Right atrium auricular region (tissue), 2 donors: ENCODE measurements around the gene PTPRK. TPM values are rescaled to one million over a fixed set of nuclear protein-coding genes. Genes with fewer than 3 reads are reported as not detected.
"Not testable (repeated sequence)": the region's sequence is repeated elsewhere in the genome, so short reads cannot be mapped to it uniquely, and the experiment has no call there.

Source experiments
- DNase-seq: peaks from one replicate; pipeline ENCODE4 v3.0.0-alpha.2; 2019; ENCODE audit warnings: low spot score
- H3K27ac ChIP-seq, 2 donors: fragments of 200-600 bp; sonication (generic); 1 replicate in 1 of 2; 2 replicates in 1 of 2; pipeline ENCODE4 v1.5.1; 2016 to 2019
- H3K27me3 ChIP-seq, 2 donors: fragments of 200-600 bp; sonication (generic); one replicate each; pipeline versions ENCODE4 v1.5.1 to v1.6.0; 2017 to 2019
- H3K36me3 ChIP-seq: fragments of 200-600 bp; sonication (generic); one replicate; pipeline ENCODE4 v1.5.1; 2016
- H3K4me1 ChIP-seq, 2 donors: fragments of 200-600 bp; sonication (generic); one replicate each; pipeline versions ENCODE4 v1.5.1 to v1.6.0; 2017 to 2019
- H3K4me3 ChIP-seq, 2 donors: fragments of 200-600 bp; sonication (generic); 1 replicate in 1 of 2; 2 replicates in 1 of 2; pipeline ENCODE4 v1.5.1; 2017 to 2019; ENCODE audit warnings: mild to moderate bottlenecking in 1 of 2, moderate library complexity in 1 of 2
- H3K9me3 ChIP-seq, 2 donors: fragments of 200-600 bp; sonication (generic); one replicate each; pipeline ENCODE4 v1.5.1; 2019
- CTCF ChIP-seq, 2 donors: fragments of 200-600 bp; sonication (generic); IDR thresholded peaks; one replicate each; pipeline ENCODE4 v1.5.1; 2019; ENCODE audit warnings: antibody characterized with exemption in 2 of 2
- total RNA-seq, 2 donors: library from RNA; depleted of rRNA; stranded (reverse); fragments of >200 nt; gene quantifications; one replicate each; pipeline ENCODE4 v1.1.0, GENCODE V29; 2016

PTPRK gene
- total RNA-seq, 2 donors from 2014 or later, result 24.5 to 36.4 TPM

DNA sequence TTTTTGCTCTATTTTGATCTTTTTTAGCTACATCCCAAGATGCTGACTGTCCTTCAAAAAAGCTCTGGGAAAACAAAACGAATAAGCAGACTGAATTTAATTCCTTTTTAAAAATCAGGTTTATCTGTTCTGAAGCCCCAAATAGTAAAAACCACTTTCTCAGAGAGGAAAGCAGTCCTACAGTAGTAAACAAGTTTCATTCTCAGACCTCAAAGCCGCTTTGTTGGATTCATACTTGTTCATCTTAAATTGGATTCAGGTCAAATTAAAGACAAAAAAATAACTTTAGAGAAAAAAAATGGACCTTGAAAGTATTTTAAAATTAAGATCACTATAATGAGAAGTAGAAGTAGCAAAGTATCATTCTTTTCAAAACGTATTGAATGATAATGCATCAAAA, 523.5 kb downstream of the PTPRK start:
- Histone ChIP-seq H3K27me3 (no peaks in the 10 kb centered on the region), H3K9me3 (no peaks in the 10 kb centered on the region), H3K4me3 (no peak overlapping the region), H3K27ac (no peak overlapping the region), H3K36me3 (no peaks in the 10 kb centered on the region), H3K4me1 (no peaks in the 10 kb centered on the region)
- DNase-seq, result no peak
- TF ChIP-seq CTCF (IDR thresholded peaks at IDR 0.05), result no peak

GRCh38 chr6:127992144-127992543, 528.3 kb downstream of the PTPRK start:
- H3K4me3 ChIP-seq, result no peak overlapping the region

GRCh38 chr6:127990074-127990473, 530.3 kb downstream of the PTPRK start:
- no peak overlapping the region for H3K4me3 ChIP-seq
- no peak for TF ChIP-seq CTCF (IDR thresholded peaks at IDR 0.05)
- DNase-seq, result no peak

More at GRCh38 chr6:127992144-127992543, 528.3 kb downstream of the PTPRK start:
- Histone ChIP-seq H3K27ac (no peak overlapping the region), H3K9me3 (no peaks in the 10 kb centered on the region), H3K27me3 (no peaks in the 10 kb centered on the region), H3K36me3 (no peaks in the 10 kb centered on the region), H3K4me1 (no peaks in the 10 kb centered on the region)
- TF ChIP-seq CTCF (IDR thresholded peaks at IDR 0.05), result no peak
- DNase-seq, result no peak

DNA sequence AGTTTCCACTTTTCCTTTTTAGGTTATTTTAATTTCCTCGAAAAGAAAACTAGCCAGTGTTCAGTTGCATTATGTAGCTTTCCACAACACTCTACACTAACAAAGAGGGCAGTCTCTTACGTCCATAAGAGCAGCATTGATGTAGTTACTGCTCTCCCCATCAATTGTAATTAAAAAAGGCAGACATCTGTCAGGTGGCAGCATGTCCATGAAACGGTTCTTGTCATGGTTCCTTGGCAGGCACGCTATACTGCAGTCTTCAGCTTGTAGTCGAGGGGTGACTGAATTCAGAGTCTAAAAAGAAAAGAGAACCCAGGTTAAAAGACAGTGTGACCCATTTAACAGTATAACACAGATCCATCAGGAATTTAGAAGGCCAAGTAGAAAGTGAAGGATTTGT, 539.4 kb downstream of the PTPRK start:
- Histone ChIP-seq H3K4me3 (no peak overlapping the region), H3K36me3 (peaks cover 47% of the 10 kb centered on the region)

More at GRCh38 chr6:127990074-127990473, 530.3 kb downstream of the PTPRK start:
- peaks cover 1% of the 10 kb centered on the region for H3K36me3 ChIP-seq
- H3K27me3 ChIP-seq, result no peaks in the 10 kb centered on the region
- no peaks in the 10 kb centered on the region for H3K4me1 ChIP-seq
- no peak overlapping the region for H3K27ac ChIP-seq
- H3K9me3 ChIP-seq, result no peaks in the 10 kb centered on the region

DNA sequence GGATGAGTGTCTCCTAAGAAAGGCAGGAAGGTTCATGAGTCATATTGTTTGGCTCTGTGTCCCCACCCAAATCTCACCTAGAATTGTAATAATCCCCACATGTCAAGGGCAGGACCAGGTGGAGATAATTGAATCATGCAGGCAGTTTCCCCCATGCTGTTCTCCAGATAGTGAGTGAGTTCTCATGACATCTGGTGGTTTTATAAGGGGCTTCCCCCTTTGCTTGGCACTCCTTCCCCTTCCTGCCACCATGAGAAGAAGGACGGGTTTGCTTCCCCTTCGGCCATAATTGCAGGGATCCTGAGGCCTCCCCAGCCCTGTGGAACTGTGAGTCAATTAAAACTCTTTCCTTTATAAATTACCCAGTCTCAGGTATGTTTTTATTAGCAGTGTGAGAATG, 542.2 kb downstream of the PTPRK start:
- not testable (repeated sequence) for H3K9me3 ChIP-seq, H3K4me3 ChIP-seq, H3K27ac ChIP-seq, H3K27me3 ChIP-seq, H3K4me1 ChIP-seq, DNase-seq
- H3K36me3 ChIP-seq, result peaks cover 35% of the 10 kb centered on the region

More for the DNA sequence above, 539.4 kb downstream of the PTPRK start:
- H3K27me3 ChIP-seq, result no peaks in the 10 kb centered on the region
- no peaks in the 10 kb centered on the region for H3K4me1 ChIP-seq
- TF ChIP-seq CTCF (IDR thresholded peaks at IDR 0.05), result no peak
- H3K27ac ChIP-seq, result no peak overlapping the region
- DNase-seq, result no peak
- H3K9me3 ChIP-seq, result no peaks in the 10 kb centered on the region

DNA sequence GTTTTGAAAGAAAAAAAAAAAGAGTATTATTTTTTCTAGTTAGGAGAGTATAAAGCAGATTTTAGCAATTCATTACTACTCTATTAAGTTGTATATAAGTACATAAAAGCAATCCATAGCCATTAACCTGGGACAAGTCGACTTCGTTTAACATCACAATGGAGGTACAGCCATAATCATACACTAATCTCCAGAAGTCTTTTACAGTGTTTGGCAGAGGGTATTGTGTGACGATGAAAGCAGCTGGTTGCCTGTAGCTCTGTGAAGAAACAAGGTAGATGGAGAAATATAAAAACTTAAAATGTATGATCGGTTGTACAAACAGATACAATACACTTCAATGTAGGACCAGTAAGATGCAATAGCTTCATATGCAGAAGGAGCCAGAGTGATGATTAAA, 543.6 kb downstream of the PTPRK start:
- no peaks in the 10 kb centered on the region for H3K4me1 ChIP-seq
- no peak for DNase-seq
- H3K9me3 ChIP-seq, result no peaks in the 10 kb centered on the region
- TF ChIP-seq CTCF (IDR thresholded peaks at IDR 0.05), result no peak
- no peak overlapping the region for H3K27ac ChIP-seq
- H3K36me3 ChIP-seq, result peaks cover 34% of the 10 kb centered on the region
- no peaks in the 10 kb centered on the region for H3K27me3 ChIP-seq
- no peak overlapping the region for H3K4me3 ChIP-seq
